Omental fat pad (tissue), 4 donors: ENCODE measurements around the gene UROC1. TPM values are rescaled to one million over a fixed set of nuclear protein-coding genes. Genes with fewer than 3 reads are reported as not detected.

ENCODE experiments used
- ATAC-seq: fragments of 150-250 bp; one replicate; pipeline ENCODE4 v1.9.1; 2016; ENCODE audit warnings: mild to moderate bottlenecking, moderate library complexity; ENCODE audit not compliant: low FRiP score
- DNase-seq: peaks from one replicate; pipeline ENCODE4 v3.0.0-alpha.2; 2019; ENCODE audit warnings: low spot score
- CTCF ChIP-seq, 3 donors: fragments of 450-650 bp; IDR thresholded peaks; one replicate each; pipeline ENCODE4 v1.5.1; 2016 to 2017; ENCODE audit warnings: antibody characterized with exemption in 3 of 3, mild to moderate bottlenecking in 3 of 3, moderate library complexity in 2 of 3
- total RNA-seq, 4 donors: library from RNA; depleted of rRNA; stranded (reverse); fragments of >200 nt; gene quantifications; one replicate each; pipeline ENCODE4 v1.1.0, GENCODE V29; 2016

UROC1 gene
- total RNA-seq, 4 donors from 2014 or later: not detected

DNA sequence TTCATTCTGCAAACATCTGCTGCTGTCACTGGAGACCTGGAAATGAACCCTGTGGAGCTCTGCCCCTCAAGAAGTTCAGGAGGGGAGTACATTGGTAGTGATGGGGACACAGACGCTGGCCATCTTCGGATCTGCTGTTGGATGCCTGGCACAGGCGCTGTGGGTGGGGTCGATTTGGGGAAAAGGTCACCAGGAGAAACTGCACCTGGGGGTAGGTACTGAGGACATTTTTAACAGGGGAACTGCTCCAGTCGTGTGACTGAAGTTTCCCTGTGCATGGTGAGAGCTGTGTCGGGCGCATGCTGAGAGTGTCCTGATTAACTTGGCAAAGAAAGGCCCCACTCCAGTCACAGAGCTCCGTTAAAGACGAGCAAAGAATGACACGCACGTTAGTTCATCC lies 3.4 kb downstream of the UROC1 start:
- no peak for TF ChIP-seq CTCF (IDR thresholded peaks at IDR 0.05)

DNA sequence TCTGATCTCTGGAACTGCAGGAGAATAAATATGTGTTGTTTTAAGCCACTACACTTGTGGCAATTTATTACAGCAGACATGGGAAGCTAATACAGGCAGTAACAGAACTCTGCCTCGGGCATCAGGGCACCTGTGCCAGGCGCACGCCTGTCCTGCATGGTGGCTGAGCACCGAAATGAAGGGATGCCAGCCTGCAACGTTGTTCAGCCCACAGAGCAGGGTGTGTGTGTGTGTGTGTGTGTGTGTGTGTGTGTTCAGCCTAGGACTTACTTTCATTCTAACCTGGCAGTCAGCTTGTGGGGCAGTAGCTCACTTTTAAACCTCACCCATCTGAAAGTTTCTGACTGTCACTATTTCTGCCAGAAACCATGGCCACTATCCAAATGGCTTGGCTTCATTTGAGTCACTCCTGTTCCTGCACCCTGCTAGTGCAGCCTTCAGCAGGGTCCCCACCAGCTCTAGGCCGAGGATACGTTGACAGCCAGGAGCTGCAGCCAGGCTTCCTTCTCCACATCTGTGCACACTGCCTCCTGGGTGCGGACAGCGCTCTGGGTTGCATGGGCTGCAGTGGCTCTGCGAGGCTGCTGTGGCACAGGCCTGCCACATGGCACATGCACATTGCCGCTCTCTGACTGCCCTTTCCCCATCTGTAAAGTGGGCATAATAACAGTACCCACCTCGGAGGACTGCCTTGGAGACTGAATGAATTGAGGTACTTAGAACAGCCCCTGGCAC lies 4.5 kb downstream of the UROC1 start:
- DNase-seq (no peak), ATAC-seq (no peak)
- no peak for TF ChIP-seq CTCF (IDR thresholded peaks at IDR 0.05)

More for the DNA sequence above, 3.4 kb downstream of the UROC1 start:
- ATAC-seq (no peak), DNase-seq (no peak)

GRCh38 chr3:126512026-126512425 lies 5.5 kb downstream of the UROC1 start:
- no peak for DNase-seq
- no peak for ATAC-seq
- TF ChIP-seq CTCF (IDR thresholded peaks at IDR 0.05): no peak

DNA sequence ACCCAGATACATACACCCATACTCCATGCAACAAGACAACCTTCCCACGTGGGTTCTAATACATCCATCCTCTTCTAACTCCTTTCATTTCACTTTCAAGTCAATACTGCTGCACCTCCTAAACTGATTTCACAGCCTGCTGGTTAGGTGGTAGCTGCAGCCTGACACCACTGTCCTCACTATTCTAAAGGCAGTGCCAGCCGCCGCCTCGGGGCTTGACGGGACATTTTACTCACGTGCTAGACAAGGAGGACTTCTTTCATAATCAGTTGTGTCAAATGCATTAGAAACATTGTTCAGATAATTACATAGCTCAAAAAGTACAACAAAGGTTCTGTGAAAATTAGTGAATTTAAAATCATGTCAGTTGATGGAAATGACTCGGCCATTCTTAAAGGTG lies 6.3 kb downstream of the UROC1 start:
- TF ChIP-seq CTCF (IDR thresholded peaks at IDR 0.05): no peak
- ATAC-seq (no peak), DNase-seq (no peak)

- ATAC-seq (no peak), DNase-seq (no peak)
- TF ChIP-seq CTCF (IDR thresholded peaks at IDR 0.05): no peak
Measured at GRCh38 chr3:126510308-126510910, 7.2 kb downstream of the UROC1 start.

- DNase-seq (no peak), ATAC-seq (no peak)
- no peak for TF ChIP-seq CTCF (IDR thresholded peaks at IDR 0.05)
Measured at GRCh38 chr3:126509597-126510307, 7.8 kb downstream of the UROC1 start.
